GM19238 (cell line): ENCODE measurements around the gene PTPRN2.

Source experiments
- DNase-seq: peaks from one replicate; pipeline ENCODE4 v3.0.0; 2011; ENCODE audit warnings: low spot score; ENCODE audit not compliant: insufficient read length

Gene PTPRN2

DNA sequence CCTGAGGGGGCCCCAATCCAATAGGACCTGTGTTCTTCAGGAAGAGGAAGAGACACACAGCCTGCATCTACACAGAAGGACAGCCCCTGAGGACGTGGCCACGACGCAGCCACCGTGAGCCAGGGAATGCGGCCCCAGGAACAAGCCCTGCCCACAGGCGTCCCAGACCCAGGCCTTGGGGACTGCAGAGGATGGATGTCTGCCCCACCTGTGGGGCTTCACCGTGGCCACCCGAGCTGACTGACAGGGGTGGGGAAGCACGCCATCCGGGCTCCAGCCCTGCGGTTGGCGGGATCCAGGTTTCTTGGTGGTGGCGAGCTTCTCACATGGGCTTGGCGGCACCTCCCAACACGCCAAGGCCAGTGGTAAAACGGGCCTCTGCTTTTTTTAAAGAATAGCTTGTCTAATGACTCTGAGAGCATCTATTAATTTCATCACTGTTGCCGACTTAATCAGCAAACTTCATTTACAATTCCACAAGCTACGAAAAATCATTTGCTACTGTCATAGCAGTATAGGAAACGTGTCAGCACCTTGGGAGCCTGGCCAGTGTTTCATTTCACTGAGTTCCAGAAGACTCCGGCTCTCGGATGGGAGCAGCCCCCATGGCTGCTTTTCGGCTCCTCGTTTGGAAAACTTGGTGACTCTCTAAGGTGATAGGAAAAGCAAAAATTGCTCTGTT, 584.0 kb downstream of the PTPRN2 start:
- no peak for DNase-seq

DNA sequence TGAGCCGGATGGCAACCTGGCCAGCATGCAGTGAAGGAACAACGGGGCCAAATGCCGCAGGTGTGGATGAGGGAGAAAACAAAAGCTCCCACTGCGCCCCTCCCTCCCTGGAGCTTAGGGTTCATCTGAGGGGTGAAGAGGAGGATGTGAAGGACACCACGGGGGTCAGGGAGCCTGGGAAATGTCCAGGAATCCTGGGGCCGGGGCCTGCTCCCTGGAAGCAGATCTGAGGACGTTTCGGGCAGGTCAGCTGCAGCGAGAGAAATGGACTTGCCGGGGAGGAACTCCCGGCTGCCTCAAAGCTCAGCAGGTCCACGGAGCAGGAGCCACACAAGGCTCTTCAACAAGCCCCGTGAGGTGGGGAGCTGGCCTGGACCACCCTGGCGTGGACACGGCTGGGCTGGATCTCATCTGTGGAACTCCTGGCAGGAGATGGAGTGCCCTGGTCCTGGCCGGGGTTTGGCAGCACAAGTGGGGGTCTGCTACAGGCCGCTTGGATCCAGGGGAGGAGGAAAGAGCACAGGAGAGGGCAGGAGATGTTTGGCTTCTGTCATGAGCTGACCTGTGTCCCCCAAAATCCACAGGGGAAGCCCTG, 585.0 kb downstream of the PTPRN2 start:
- DNase-seq = no peak

DNA sequence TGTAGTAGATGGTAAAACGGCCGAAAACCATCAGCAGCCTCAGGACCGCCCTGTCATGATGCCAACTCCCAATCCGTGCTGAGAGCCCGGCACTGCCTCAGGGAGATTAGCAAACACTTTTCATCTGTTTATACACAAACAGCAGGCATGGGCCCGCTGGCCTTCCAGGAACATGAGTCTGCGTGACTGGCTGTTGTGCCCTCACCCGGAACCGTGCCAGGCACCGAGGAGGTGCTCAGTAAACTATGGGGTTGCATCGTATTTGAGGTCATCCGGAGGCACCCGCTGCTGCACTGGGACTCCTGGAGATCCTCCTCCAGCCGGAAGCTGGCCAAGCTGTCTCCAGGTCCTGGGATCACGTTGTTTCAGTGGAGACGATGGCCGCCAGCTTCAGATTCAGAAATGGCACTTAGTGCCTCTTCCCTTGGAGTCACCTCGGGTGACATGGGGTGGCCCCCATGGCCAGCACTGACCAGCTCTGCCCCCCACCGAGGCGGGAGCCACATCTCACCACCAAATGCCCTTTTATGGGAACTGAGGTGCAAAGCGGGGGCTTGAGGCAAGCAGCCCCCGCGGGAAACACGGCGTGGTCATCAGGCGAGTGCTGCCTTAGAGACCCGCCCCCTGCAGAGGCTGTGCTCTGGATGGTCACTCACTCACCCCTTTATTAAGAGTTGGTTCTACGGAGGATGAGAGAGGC, 585.9 kb downstream of the PTPRN2 start:
- DNase-seq = no peak

DNA sequence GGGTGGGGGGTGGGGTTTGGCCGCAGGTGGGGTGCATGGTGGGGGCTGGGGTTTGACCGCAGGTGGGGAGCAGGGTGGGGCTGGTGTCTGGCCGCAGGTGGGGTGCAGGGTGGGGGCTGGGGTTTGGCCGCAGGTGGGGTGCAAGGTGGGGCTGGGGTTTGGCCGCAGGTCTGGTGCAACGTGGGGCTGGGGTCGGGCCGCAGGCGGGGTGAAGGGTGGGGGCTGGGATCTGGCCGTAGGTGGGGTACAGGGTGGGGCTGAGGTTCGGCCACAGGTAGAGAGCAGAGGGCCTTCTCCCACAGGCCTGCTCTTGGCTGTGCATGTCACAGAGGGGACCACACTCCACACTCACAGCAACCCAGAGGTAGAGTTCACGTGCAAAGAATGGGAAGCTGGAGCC, 586.6 kb downstream of the PTPRN2 start:
- no peak for DNase-seq

DNA sequence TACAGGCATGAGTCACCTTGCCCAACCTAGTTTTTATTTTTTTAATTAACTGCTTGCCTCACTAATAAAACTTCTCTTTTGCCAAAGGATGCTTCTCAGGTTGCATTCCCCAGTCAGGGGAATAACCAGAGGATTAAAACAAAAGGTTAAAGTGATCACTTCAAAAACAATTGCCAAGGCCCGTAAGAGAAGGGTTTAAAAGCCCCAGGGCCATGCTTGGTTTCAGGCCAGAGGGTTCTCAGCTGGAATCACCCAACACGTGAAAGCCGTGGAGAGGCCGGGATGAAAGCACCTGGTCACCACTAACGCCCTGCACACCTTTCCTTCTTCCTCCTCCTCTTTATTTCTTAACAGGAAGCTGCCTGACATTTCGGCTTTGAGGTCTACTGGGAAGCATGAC, 587.5 kb downstream of the PTPRN2 start:
- DNase-seq = no peak

DNA sequence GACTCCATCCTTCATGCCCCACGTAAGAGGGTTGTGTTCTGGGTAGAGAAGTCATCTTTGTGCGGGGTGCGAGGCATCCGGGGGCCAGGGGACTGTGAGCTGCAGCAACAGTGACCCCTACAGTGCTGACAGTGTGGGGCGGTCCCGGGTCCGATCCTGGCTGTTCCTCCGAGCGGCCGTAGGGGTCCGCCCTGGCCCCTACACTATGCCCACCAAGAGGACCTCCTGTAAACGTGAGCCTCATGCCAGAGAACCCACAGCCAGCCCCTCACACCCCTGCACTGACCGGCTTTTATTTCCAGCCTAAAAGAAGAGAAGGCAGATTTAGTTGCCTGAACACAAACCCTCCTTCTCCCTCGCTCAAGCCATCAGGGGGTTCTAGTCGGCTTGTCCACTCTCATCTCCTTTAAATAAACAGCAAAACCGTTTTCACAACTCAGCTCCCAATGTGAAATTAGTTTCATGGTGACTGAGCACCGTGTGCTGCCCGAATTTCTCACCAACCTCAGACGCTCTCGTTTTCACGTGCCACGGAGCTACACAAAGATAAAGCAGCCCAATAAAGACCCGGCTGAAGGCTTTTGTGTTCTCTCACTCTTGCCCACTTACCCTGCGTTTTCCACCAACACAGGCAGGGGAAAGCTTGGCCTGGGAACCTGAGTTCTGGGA, 588.6 kb downstream of the PTPRN2 start:
- DNase-seq = no peak

DNA sequence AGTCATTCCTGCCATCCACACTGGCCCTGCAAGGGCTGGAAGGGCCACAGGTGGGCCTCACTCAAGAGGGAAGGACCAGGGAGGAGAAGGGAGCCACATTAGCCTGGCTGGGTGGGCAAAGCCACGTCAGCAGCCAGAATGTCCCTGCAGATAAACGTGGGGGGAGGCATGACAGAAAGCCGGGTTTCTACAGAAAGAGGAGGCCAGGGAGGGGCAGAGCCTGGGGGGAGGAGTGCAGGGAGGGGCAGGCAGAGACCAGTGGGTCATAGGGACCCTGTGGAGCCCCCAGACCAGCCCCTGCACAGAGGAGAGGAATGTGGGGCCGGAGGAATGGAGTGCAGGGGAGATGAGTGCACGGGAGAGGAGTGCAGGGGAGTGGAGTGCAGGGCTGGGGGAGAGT, 590.2 kb downstream of the PTPRN2 start:
- no peak for DNase-seq

DNA sequence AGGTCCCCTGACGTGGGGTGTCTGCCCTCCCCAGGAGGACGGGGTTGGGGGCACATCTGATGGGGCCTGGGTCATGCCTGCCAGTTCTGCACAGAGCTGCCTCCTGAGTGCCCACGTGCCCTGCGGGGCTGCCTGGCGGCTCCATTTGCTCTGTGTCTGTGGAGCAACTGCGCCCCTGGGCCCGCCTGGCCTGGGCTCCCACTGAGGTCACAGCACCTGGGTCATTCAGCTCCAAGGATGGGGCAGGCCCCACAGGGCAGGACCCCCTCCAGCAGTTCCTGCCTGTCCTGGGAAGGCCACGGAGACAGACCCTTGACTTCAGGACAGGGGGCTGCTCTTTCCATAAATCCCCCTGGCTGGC, 590.6 kb downstream of the PTPRN2 start:
- no peak for DNase-seq

DNA sequence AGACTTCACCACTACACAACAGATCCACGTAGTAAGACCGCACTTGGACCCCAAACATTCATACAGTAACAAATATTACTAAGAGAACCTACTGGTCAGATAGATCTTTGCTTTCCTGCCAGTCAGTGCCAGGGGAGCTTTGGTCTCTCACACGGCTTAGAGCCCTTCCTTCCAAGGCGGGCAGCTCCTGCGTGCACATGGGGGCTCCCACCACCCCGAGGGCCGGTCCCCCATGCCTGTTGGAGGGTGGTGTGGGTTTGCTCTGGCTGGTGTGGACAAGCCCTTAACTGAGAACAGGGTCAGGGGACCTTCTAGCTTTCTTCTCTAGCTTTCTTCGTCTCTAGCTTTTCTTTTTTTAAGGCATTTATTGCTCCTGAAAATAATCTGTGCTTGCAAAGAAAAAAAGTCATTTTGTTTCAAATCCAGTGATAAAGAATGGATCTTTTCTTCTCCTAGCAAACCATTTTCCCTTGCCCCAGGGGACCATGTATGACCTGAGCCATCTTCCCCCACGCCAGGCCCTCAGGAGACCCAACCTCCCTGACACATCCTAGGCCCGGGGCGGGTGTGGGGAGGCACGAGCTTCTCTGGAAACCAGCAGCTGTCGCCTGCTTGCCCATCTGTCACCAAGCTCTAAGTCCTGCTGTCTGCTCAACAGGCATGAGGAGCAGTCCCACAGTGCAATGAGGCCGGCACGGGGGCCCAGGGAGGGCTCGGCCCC, 591.1 kb downstream of the PTPRN2 start:
- no peak for DNase-seq

DNA sequence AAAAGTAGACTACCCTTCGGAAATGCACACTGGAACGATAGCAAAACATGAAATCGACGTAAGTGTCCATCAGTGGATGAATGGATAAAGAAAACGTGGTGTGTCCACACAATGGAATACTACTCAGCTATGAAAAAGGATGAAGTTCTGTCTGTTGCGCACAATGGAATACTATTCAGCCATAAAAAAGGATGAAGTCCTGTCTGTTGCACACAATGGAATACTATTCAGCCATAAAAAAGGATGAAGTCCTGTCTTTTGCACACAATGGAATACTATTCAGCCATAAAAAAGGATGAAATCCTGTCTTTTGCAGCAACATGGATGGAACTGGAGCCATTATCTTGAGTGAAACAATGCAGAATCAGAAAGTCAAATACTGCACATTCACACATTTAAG, 591.8 kb downstream of the PTPRN2 start:
- DNase-seq = no peak

DNA sequence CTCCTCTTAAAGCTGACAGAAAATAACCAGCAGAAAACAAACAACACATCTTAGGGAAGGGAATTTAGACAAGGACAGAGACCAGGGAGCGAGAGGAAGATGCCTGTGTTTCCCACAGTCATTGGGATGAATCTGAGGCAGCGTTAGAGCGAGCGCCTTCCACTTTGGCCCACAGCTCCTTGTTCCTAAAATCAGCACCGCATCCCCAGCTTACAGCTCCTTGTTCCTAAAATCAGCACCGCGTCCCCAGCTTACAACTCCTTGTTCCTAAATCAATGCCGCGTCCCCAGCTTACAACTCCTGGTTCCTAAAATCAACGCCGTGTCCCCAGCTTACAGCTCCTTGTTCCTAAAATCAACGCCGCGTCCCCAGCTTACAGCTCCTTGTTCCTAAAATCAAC, 593.3 kb downstream of the PTPRN2 start:
- DNase-seq = no peak

DNA sequence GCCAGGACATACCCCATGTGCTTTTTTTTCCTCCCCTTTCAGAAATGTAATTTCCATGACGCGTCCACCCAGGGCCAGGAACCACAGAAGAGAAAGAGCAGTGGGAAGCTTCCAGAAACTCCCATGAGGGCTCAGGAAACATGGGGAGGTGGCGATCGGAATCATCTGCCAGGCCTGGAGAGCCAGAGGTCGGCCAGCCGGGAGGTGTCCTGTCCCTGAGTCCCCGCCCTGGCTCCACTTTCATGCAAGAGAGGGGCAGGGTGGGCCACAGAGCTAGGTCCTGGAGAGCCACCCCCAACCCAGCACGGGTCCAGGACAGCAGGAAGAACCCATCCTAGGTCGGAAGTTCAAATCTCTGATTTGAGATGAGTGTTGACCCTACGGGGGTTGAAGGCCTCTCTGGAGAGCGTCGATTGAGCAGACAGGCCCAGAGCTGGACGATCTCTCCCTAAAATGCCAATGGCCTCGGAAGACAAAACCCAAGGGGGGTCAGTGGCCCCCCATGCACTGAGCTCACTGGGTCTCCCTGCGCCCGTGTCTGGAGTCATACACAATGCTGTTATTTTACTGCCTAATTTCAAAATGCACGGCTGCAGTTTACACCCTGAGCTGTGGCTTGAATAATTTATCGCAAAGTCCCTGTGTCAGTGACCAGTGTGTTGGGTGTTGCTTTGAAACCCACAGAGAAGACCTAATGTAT, 594.1 kb downstream of the PTPRN2 start:
- no peak for DNase-seq

DNA sequence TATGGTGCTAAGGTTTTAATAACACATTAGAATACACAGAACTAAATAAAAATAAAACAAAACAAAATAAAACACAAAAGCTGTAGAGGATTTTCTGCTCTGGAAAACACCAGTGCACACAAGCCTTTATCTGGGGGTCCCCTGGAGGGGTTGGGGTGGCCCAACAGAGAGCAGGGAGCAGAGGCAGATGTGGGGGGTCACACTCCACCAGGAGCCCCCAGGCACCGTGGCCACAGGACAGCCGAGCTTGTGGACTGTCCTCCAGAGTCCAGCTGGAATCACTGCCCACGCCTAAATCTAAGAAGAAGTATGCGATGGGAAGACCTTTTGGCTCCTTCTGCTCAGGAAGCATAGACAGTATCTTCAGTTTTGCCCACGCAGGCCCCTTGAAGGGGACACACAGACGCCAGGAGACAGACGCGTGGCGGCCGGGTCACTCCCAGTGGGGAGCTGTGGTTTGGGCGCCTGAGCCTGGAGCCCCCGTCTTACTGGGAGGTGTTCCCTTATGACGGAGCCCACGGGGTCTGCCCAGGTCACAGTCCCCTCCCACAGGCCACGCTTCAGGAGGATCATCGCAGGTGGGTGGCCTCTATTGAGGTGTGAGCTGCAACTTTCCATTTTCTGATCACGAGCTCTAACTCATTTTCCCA, 595.0 kb downstream of the PTPRN2 start:
- DNase-seq = no peak

DNA sequence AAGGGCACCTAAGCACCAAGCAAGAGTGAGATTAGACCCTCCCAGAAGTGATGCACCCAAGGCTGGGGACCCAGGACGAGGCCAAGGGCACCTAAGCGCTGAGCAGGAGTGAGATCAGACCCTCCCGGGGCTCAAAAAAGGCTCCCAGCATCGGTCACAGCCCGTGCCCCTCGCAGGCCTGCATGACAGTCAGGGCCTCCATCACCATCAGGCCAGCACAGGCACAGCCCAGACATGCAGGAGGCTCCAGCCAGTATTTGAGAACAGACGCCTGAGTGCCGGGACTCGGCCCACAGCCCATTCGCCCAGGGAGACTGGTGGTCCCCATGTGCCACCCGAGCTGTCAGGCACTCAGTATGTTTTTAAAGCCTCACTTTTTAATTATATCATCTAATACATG, 595.9 kb downstream of the PTPRN2 start:
- no peak for DNase-seq

DNA sequence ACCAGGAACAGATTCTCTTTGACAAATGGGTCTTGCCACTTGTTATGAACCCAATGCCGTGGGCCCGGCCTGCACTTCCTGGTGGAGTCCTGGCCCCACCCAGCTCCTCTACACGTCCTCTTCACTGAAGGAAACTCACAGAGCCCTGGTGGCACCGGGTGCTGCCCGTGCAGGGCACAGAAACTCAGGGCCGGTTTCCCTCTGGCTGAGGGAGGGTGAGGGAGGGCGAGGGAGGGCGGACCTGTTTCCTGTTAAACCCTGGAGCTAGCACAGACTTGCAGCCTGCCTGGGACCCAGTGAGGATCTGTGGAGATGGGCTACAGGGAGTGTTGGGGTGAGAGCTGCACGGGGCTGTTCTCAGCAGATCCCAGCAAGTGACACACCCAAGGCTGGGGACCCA, 596.3 kb downstream of the PTPRN2 start:
- no peak for DNase-seq

DNA sequence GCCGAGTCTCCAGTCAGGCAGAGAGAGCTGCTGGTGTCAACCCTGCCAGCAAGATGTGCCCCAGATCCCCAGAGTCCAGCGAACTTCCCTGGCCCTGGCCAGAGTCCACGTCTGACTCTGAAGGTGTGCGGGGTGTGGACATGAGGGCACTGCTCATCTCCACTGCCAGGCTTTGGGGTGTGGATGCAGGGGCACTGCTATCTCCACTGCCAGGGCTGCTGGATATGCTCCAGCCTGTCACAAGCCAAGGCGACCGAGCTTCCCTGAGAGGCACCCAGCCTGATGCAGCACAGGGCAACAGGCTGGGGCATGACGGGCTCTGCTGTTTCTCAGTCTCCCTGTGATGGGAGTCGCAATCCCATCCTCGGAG, 596.8 kb downstream of the PTPRN2 start:
- DNase-seq = no peak

DNA sequence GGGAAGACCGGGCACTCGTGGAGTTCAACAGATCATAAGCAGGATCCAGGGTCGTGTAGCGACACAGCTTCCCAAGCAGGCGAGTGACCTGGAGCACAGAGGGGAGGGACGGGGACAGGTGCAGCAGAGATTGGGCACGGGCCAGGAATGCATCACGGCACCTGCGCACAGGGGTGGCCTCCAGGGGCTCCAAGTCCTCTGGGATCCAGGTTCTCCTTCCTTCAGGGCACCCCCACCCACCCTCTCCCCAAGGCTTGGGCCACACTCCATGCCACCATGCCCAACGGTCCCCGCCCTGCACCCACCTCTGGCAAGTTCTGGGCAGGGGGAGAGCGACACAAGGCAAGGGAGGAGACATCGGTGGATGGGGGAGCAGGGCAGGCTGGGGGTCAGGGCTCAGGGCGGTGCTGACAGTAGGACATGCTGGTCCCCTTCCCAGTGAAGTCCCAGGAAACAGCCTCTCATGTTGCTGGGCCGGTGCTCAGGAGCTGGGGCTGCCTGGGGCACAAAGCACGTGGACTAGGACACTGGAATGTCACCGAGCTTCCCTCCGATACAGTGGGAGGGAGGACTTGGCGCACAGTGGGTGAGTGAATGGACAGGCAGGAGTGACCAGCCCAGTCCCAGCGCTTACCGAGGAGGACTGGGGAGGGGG, 597.3 kb downstream of the PTPRN2 start:
- no peak for DNase-seq

DNA sequence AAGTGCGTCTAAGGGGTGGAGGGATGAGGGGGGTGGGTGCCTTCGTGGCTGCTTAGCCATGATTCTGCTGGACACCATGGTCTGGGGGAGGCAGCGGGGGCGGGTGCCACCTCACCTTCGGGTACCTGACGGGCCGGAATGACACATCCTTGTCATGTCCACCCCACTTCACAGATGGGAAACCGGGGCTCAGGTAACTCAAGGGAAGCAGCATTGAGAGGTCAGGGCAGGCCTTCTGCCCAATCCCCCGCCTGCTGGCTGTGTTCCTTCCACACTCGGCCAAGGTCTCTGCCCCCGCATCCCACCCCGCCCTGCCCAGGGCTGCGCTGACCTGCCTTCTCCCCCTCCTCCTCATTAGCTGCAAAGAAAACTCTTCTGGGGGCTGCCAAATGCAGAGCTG, 598.0 kb downstream of the PTPRN2 start:
- DNase-seq = no peak

DNA sequence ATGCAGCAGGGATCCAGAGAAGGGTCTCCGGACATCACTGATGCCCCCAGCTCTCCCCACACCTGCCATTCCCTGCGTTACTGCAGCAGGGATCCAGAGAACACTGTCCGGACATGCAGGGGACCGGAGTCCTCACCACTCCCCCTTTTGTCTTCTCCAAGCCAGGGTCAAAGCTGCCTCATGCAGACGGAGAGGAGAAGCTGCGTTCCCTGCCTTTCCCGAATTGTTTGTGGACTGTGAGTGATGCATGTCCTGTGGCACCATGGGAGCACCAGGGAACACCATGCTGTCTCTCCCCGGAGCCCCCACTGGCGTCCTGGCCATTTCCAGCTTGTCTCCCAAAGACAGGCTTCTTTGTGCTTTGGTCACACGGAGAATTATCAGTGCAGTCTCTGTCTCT, 599.7 kb downstream of the PTPRN2 start:
- no peak for DNase-seq

DNA sequence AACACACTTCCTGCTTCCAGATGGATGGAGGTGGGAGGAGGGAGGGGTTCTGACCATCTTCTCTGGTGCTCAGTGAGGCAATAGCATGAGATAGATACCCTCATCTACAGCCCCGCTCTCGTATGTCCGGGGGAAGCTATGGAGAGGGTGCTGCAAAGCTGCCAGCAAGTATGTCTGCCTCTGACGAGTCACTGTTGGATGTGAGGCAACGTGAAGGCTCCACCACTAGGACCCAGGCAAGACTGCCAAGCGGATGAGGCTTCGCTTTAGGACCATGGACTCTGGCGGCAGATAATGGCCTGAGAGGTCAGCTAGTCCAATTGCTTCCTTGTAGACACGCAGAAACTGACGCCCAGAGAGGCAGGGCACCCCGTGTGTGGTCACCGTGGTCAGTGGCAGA, 601.6 kb downstream of the PTPRN2 start:
- no peak for DNase-seq
